Neural progenitor cell (in vitro differentiated cells): ENCODE measurements around the gene DDX20. TPM values are rescaled to one million over a fixed set of nuclear protein-coding genes. Genes with fewer than 3 reads are reported as not detected.

Experiments
- DNase-seq: peaks from one replicate; pipeline ENCODE4 v3.0.0-alpha.2; 2016; ENCODE audit warnings: low spot score
- H2AFZ ChIP-seq: fragments of 200-600 bp; sonication (generic); replicated peaks from 2 replicates; pipeline ENCODE4 v1.6.1; 2016; ENCODE audit warnings: antibody characterized with exemption
- H3F3A ChIP-seq: fragments of 200-600 bp; sonication (generic); 2 replicates; pipeline ENCODE4 v1.6.1; 2016; ENCODE audit warnings: antibody characterized with exemption, low read depth
- H3K27ac ChIP-seq: fragments of 200-600 bp; sonication (generic); 2 replicates; pipeline ENCODE4 v1.5.1; 2016; ENCODE audit warnings: mild to moderate bottlenecking
- H3K27me3 ChIP-seq: fragments of 200-600 bp; sonication (generic); 2 replicates; pipeline ENCODE4 v1.6.1; 2016; ENCODE audit warnings: mild to moderate bottlenecking, moderate library complexity
- H3K36me3 ChIP-seq: fragments of 200-600 bp; sonication (generic); 2 replicates; pipeline ENCODE4 v1.5.1; 2016
- H3K4me1 ChIP-seq: fragments of 200-600 bp; sonication (generic); 2 replicates; pipeline ENCODE4 v1.6.1; 2016; ENCODE audit warnings: mixed run types
- H3K4me2 ChIP-seq: fragments of 200-600 bp; sonication (generic); 2 replicates; pipeline ENCODE4 v1.6.1; 2016
- H3K4me3 ChIP-seq: fragments of 200-600 bp; sonication (generic); 2 replicates; pipeline ENCODE4 v1.5.1; 2016
- H3K79me2 ChIP-seq: fragments of 200-600 bp; sonication (generic); 2 replicates; pipeline ENCODE4 v1.6.1; 2016; ENCODE audit warnings: low read depth
- H3K9ac ChIP-seq: fragments of 200-600 bp; sonication (generic); 2 replicates; pipeline ENCODE4 v1.6.1; 2016
- H3K9me3 ChIP-seq: fragments of 200-600 bp; sonication (generic); 2 replicates; pipeline ENCODE4 v1.5.1; 2016; ENCODE audit warnings: low read depth
- H4K20me1 ChIP-seq: fragments of 200-600 bp; sonication (generic); 2 replicates; pipeline ENCODE4 v1.6.1; 2016; ENCODE audit warnings: low read depth
- H3K27ac Mint-ChIP-seq: 3 replicates; pipeline ENCODE4 v1.8.0; 2021; ENCODE audit warnings: mixed read lengths
- H3K27me3 Mint-ChIP-seq: 2 replicates; pipeline ENCODE4 v1.8.0; 2022; ENCODE audit warnings: low read depth, mild to moderate bottlenecking, inconsistent platforms, moderate library complexity, mixed read lengths; ENCODE audit not compliant: insufficient read depth
- H3K36me3 Mint-ChIP-seq: 3 replicates; pipeline ENCODE4 v1.8.0; 2021; ENCODE audit warnings: mixed read lengths
- H3K4me1 Mint-ChIP-seq: 3 replicates; pipeline ENCODE4 v1.8.0; 2021; ENCODE audit warnings: mixed read lengths
- H3K4me3 Mint-ChIP-seq: 3 replicates; pipeline ENCODE4 v1.8.0; 2021; ENCODE audit warnings: mild to moderate bottlenecking, moderate library complexity, mixed read lengths
- H3K9me3 Mint-ChIP-seq: 3 replicates; pipeline ENCODE4 v1.8.0; 2020; ENCODE audit warnings: mixed read lengths
- CTCF ChIP-seq: fragments of 200-600 bp; sonication (generic); IDR thresholded peaks from 2 replicates; pipeline ENCODE4 v1.5.1; 2017; ENCODE audit warnings: antibody characterized with exemption, mild to moderate bottlenecking
- EZH2 ChIP-seq: fragments of 200-600 bp; sonication (generic); IDR thresholded peaks from 2 replicates; pipeline ENCODE4 v1.6.1; 2017; ENCODE audit warnings: antibody characterized with exemption, mild to moderate bottlenecking, moderate library complexity
- EZH2phosphoT487 ChIP-seq: fragments of 200-600 bp; sonication (generic); IDR thresholded peaks from 2 replicates; pipeline ENCODE4 v1.6.1; 2017; ENCODE audit warnings: antibody characterized with exemption
- total RNA-seq: library from RNA; depleted of rRNA; stranded (reverse); fragments of >200 nt; gene quantifications from 2 replicates; pipeline ENCODE4 v1.2.3, GENCODE V29; 2015; ENCODE audit warnings: low replicate concordance

The DDX20 gene
- total RNA-seq, 1 donor from 2014 or later: 30.4 TPM

- H3K4me3 Mint-ChIP-seq: no peak overlapping the region
Measured at GRCh38 chr1:111789142-111789541, 33.4 kb downstream of the DDX20 start.

GRCh38 chr1:111789666-111790316, 34.1 kb downstream of the DDX20 start:
- Histone ChIP-seq H3K36me3 (no peaks in the 10 kb centered on the region), H3K79me2 (no peaks in the 10 kb centered on the region), H3K27ac (no peak overlapping the region), H3K9me3 (no peaks in the 10 kb centered on the region), H4K20me1 (no peaks in the 10 kb centered on the region), H3K27me3 (no peaks in the 10 kb centered on the region), H3K4me1 (no peaks in the 10 kb centered on the region), H3F3A (no peaks in the 10 kb centered on the region), H2AFZ (no peak overlapping the region), H3K9ac (no peak overlapping the region), H3K4me3 (no peak overlapping the region), H3K4me2 (no peak overlapping the region)
- Mint-ChIP-seq H3K4me3 (no peak overlapping the region), H3K27me3 (peaks cover 2% of the 10 kb centered on the region), H3K9me3 (no peaks in the 10 kb centered on the region), H3K36me3 (no peaks in the 10 kb centered on the region), H3K4me1 (peaks cover 11% of the 10 kb centered on the region), H3K27ac (no peak overlapping the region)
- TF ChIP-seq EZH2phosphoT487 (no peak), CTCF (peak; percentile 17)
- DNase-seq: no peak

More at GRCh38 chr1:111789142-111789541, 33.4 kb downstream of the DDX20 start:
- Histone ChIP-seq H3K4me2 (no peak overlapping the region), H3K27ac (no peak overlapping the region), H3K79me2 (no peaks in the 10 kb centered on the region), H3K36me3 (no peaks in the 10 kb centered on the region), H3K4me1 (no peaks in the 10 kb centered on the region), H4K20me1 (no peaks in the 10 kb centered on the region), H3K4me3 (no peak overlapping the region), H2AFZ (no peak overlapping the region), H3F3A (no peaks in the 10 kb centered on the region), H3K9ac (no peak overlapping the region), H3K27me3 (no peaks in the 10 kb centered on the region), H3K9me3 (no peaks in the 10 kb centered on the region)
- Mint-ChIP-seq H3K4me1 (peaks cover 11% of the 10 kb centered on the region), H3K9me3 (no peaks in the 10 kb centered on the region), H3K27ac (no peak overlapping the region), H3K27me3 (peaks cover 2% of the 10 kb centered on the region), H3K36me3 (no peaks in the 10 kb centered on the region)
- DNase-seq: no peak
- TF ChIP-seq EZH2phosphoT487 (no peak), CTCF (no peak), EZH2 (no peak)

- no peak overlapping the region for H3K9ac ChIP-seq
- no peaks in the 10 kb centered on the region for H4K20me1 ChIP-seq
- peaks cover 7% of the 10 kb centered on the region for H3K4me1 Mint-ChIP-seq
- no peaks in the 10 kb centered on the region for H3K9me3 ChIP-seq
- no peaks in the 10 kb centered on the region for H3K36me3 Mint-ChIP-seq
- no peaks in the 10 kb centered on the region for H3K36me3 ChIP-seq
- H3K27me3 ChIP-seq: no peaks in the 10 kb centered on the region
- DNase-seq: no peak
- H3K27ac ChIP-seq: no peak overlapping the region
- H3K4me2 ChIP-seq: no peak overlapping the region
- H3F3A ChIP-seq: no peaks in the 10 kb centered on the region
- no peak overlapping the region for H3K27ac Mint-ChIP-seq
- H3K79me2 ChIP-seq: no peaks in the 10 kb centered on the region
- peaks cover 3% of the 10 kb centered on the region for H3K4me1 ChIP-seq
- peaks cover 2% of the 10 kb centered on the region for H3K27me3 Mint-ChIP-seq
- no peak overlapping the region for H3K4me3 Mint-ChIP-seq
- H2AFZ ChIP-seq: no peak overlapping the region
- TF ChIP-seq EZH2 (no peak), EZH2phosphoT487 (no peak), CTCF (no peak)
- H3K9me3 Mint-ChIP-seq: no peaks in the 10 kb centered on the region
- no peak overlapping the region for H3K4me3 ChIP-seq
Measured at GRCh38 chr1:111791776-111792175, 36.1 kb downstream of the DDX20 start.
